NCI-H345 (cell line): ENCODE data around the gene NTF3.

Experiments
- DNase-seq: peaks from one replicate; lab custom pipeline; 2025; lab: John Stamatoyannopoulos, UW

NTF3 gene

GRCh38 chr12:5432011-5432400 lies at the start of gene NTF3:
TSS of gene NTF3 (plus strand) at chr12:5432108. CDS start at chr12:5432325, 217 bp downstream.
- DNase-seq, result peak; percentile 53

DNA sequence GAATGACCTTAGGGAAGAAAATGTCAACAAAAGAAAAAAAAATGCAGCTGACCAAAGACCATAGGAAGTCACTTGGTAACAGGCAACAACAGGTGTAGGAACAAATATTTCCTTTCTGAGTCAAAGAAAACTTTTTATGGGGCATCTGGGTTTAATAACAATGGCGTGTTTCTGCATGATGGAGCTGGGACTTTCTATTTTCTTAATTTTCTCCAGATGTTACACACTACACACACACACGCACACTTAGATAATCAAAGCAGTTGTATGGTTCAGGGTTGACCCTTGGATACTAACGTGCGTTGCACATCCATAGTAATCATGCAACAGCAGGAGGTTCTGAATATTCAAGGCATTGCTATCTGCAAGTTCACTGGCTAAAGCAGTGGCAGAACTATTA lies 47.9 kb upstream of the NTF3 start:
- no peak for DNase-seq

DNA sequence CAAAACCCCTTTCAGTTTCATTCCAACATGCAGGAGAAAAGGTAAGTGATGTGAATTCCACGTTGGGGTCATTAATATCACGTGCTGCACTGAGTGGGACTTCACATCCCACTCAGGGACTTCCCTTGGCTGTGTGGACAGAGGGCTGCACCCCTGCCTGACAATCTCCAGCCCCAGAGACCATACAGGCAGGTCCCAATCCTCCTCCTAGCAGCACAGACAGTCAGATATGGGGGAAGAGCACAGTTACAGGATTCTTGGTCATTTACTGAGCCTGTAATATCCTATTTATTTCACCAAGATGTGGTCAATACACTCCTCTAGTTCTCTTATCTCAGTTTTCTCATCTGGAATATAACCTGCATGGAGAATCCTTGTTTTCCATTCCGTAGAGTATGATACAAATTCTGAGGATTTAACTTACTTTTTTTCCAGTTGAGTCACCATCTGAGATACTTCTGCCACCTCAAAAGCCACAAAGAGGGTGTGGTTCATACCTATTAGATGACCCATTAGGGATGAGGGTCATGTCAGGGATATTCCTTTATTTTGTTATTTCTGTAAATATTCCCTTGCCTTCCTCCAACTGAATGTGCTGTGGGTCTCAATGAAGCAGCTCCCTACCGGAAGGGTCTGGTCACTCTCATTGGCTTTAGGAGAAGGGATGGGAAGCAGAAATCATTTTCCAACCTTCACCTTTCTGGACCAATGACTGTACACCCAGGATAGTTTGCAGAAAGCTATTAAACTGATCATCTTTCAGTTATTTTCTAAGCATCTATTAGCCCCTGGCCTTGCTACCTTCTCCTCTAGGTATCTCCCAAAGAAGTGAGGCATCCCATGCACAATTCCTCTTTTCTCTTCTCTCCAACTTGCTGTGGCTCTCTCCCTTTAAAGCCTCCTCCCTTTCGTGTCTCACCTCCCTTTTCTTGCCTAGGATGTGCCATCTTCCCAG lies 43.0 kb upstream of the NTF3 start:
- DNase-seq, result no peak

DNA sequence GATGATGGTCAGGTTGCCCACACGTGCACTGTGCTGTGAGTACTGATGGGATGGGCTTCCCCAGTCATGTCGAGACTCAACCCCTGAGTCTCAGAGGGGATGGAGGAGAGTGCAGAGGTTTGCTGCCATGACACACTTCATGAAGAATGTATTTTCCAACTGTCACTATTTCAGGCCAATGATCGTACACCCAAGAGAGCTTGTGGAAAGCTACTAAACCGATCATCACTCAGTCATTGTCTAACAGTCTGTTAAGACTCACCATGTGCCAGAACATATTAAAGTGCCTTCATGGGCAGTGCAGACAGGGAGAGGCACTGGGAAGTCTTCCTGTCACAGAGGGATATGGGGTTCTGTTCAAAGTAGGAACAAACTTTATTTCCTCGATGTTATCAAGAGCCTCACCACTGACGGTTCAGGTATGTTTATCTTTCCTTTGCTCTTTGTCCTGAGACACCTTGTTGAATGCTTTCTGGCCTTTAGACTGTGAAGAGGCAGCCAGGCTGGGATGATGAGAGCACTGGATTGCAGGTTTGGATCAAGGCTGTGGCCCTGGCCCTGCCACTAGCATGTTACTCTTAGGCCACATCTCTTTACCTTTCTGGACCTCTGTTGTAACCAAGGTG lies 41.6 kb upstream of the NTF3 start:
- DNase-seq, result no peak

DNA sequence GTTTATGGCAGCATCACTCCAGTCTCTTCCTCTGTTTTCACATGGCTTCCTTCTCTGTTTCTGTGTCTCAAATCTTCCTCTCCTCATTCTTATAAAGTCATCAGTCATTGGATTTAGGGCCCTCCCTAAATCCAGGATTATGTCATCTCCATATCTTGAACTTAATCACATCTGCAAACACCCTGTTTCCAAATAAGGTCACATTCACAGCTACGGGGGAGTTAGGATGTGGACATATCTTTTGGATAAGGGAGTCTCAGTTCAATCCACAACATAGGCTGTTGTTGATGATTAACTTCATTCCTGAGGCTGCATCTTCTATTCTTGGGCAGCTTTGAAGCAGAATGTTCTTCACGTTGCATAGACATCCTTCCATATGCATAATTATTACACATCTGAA lies 40.3 kb upstream of the NTF3 start:
- DNase-seq, result no peak

- no peak for DNase-seq
Measured at GRCh38 chr12:5392961-5393360, 38.9 kb upstream of the NTF3 start.

DNA sequence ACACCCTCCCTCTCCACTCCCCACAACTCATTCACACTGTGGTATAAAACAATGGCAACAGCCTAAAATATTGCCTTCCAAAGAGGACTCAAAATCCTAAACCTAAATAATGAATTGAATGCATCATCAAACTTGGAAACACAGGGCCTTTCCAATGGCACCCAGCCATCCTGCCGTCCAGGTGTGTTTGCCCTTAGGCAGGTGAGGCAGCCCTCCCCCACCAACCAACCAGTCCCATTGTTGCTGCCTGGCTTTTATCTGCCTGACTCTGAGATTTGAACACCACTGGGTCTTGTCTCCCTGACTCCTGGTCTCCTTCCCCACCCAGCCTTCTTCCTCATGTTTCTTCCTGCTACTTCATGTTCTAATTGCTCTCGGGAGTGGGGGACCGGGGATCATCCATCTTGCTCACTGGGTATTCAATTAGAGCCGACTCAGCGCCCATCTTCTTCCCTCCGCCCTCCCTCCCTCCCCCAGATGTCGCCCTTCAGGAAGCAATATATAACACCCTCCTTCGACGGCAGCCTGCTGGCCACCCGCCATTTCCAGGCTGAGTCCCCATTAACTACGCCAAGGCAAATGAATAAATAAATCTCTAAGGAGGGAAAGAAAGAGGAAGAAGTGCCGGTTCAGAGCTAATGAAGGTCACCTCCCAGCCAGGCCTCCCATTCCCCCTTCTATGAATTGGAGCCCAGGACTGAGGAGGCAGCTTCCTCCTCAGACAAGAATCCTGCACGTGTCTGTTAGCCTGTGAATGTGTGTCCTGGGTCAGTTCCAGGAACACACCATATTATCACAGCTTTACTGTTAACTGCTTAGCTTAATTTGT lies 36.3 kb upstream of the NTF3 start:
- peak; percentile 87 for DNase-seq

GRCh38 chr12:5396541-5396940 lies 35.4 kb upstream of the NTF3 start:
- DNase-seq, result no peak

GRCh38 chr12:5399266-5399665 lies 32.6 kb upstream of the NTF3 start:
- no peak for DNase-seq

DNA sequence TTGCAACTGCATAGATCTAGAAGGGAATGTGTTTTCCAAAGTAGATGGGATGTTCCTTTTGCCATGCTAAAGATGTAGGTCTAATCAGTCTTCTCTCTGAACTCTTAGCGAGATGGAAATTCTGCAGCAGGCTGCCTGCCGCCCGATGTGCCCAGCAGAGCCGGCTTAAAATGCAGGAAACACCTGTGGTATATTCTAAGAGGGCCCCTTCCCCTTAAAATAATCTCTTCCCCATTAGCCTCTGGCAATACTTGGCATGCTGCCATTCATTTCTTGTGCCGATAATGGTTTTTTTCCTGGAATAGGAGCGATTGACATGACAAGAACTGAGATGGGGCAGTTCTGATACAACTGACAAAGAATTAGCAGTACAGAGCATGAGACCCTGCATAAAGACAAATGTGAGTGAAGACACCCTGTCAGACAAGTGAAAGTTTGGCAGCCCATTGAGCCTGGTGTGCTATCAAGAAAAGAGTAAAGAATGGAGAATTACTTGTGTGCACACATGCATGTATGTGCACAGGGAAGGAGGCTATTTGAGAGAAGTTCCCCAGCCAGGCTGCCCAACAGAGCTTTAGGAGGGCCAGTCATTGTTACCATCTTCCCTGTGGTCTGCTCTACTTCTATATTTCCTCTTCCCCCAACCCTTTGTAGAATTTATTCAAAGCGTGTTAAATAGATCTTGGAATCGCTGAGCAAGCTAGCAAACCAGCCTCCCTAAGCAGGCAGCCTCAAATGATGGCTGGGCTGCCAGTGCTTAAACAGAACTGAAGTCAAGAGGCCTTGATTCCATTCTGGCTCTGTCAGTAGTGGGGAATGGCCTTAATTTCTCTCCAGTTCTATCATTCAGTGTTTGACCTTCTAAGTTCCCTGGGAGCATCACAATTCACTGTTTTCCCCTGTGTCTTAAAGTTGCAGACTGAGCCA lies 29.6 kb upstream of the NTF3 start:
- DNase-seq, result no peak

DNA sequence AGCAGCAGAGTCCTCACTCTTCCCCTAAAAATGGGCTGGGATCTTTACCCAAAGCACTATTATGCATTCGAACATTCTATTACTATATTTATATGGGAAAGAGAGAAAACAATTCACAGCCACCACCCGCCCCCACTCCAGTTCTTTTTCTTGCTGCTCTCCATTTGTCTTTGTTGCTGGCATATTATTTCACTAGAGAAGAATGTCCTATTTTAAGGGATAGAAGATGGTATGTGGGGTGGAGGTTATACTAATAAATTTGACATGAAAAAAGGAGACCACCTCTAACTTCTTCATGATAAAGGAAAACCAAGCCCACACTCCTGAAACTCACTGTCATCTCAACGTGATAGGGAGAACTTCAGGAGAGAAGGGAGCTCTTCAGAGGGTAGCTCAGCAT lies 28.5 kb upstream of the NTF3 start:
- no peak for DNase-seq

GRCh38 chr12:5407034-5407856 lies 24.7 kb upstream of the NTF3 start:
- DNase-seq, result no peak

DNA sequence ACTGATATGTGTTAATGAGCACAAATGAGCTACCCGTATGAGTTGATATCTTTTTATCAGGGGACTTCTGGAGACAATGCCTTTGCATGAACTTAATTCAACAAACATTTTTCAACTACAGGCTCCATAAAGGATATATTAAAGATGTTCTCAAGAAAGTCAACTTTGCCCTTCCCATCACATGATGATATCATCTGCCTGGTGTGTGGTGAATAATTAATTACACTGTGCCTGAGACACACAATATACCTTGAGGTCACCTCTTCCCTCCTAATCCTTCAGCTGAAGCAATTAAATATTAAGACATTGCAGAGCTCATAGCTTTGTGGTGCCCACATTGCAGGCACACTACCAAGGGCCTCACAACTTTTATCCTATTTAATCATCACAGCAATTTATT lies 22.3 kb upstream of the NTF3 start:
- no peak for DNase-seq

GRCh38 chr12:5416571-5416970 lies 15.3 kb upstream of the NTF3 start:
- DNase-seq, result no peak

GRCh38 chr12:5417500-5417899 lies 14.4 kb upstream of the NTF3 start:
- no peak for DNase-seq

DNA sequence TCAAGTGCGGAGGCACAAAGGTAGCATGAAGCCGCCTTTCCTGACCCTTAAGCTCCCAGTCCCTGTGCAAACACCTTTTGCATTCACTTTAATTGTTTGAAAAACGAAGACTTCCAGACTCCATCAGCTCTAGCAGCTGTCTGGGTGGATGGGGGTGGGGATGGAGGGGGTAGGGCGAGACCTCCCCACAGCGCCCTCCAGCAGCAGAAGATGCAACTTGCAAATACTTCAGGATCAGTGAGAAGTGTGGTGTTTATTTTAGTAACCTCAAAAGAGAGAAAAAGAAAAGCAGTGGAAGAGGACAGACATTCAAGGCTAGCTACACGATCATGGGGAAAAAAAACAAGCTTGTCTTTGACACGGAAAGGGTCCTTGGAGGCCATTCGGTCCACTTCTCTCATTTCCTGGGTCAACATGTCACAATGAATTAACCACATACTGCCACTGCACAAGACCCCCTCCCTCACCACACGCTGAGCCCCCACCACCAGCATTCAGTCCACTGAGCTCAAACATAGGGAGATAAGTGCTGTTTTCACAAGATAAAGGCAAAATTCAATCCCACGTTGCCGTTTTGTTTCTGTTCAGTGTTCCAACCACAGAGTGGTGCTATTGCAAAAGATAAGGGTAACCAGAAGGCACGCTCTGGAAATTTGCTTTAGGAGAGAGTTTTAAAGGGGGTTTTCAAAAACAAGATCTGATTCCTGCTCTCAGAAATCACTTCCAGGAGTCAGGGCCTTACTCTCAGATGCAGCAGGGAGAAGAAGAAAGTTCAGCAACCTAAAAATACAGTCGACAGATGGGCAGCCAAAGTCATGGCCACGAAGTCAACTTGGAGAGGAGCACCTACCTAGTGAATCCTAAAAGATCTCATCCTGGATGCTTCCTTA lies 3.3 kb upstream of the NTF3 start:
- DNase-seq, result peak; percentile 19

GRCh38 chr12:5429741-5430557 lies 2.0 kb upstream of the NTF3 start:
- no peak for DNase-seq
